Activated T-cell treated with anti-CD3 and anti-CD28 coated beads, Interleukin-2, amount 50 U/mL, for 1 hour (primary cell): ENCODE results near the gene LRRC3B.
"Not testable (repeated sequence)": the region's sequence is repeated elsewhere in the genome, so short reads cannot be mapped to it uniquely, and the experiment has no call there.

ENCODE experiments used
- DNase-seq: peaks from one replicate; pipeline ENCODE4 v3.0.0-alpha.2; 2020

Gene LRRC3B, protein sequence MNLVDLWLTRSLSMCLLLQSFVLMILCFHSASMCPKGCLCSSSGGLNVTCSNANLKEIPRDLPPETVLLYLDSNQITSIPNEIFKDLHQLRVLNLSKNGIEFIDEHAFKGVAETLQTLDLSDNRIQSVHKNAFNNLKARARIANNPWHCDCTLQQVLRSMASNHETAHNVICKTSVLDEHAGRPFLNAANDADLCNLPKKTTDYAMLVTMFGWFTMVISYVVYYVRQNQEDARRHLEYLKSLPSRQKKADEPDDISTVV

DNA sequence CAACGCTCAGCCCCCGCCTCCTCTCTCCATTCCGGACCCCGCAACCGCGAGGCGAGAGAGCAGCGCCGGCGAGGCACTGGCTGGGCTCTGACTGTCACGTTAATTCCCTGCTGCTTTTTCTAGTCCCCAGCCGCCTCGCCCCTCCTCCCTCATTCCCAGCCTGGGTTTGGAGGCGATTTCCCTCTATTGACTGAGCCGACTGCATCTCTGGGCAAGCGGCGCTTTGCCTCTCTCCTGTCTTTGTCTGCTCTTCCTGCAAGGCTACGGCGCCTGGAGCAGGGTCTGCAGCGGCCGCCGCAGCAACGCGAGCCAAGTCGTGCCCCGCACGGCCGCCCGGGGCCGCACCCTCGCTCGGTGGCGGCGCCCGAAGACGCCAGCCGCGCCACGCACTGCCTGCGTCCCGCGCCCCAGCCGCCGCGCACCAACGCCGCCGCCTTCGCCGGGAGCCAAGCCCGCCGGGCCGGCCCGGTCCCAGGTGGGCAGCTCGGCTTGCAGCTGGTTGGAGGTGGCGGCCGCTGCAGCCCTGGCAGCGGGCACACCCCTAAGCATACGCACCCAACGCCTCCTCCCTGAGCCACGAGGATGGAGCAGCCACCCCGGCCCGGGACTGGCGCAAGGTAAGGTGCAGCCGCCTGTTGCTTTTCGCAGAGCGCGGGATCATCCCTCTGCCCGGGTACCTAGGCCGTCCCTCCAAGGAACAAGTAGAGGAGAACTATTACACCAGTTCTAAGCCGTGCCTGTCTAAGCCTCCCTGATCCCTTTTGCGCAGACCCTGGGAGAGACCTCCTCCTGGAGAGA lies at the start of gene LRRC3B:
LRRC3B (plus strand) TSS at position 152 of the 798 bp plus-strand sequence. CDS start 86,901 bp downstream, outside the sequence.
- no peak for DNase-seq

DNA sequence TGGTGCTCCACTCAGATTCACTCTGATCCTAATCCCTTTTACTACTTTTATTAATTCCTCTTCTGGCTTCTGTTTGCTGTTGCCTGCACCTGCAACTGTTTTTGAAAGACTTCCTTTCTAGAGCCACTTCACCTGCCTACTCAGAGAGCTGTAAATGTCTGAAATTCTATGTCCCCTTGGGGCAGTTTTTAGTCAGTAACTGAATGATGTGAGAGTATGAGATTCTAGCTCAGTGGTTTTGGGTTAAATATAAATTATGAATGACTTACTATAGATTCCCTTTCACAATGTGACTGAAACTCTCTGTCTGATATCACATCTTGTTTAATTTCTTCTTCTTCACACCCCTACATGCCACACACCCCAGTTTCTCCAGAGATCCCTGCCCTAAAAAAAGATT lies 47.8 kb upstream of the LRRC3B start:
- no peak for DNase-seq

DNA sequence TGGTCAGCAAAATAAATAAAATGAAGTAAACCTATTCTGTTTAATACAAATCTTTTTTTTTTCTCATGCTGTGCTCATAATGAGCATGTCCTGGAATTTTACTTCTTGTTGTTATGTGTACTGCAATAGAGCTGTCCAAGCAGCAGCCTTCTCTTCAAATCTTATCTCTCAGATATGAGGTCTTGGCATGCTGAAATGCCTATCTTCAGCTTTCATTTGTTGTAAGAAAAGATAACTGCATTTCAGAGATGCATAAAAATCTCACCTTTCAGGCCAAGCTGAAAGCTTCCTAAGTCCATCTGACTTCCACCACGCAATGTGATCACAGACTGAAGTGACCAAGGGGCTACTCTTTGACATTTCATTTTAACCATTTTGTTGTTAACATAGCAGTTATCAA lies 43.5 kb upstream of the LRRC3B start:
- no peak for DNase-seq

DNA sequence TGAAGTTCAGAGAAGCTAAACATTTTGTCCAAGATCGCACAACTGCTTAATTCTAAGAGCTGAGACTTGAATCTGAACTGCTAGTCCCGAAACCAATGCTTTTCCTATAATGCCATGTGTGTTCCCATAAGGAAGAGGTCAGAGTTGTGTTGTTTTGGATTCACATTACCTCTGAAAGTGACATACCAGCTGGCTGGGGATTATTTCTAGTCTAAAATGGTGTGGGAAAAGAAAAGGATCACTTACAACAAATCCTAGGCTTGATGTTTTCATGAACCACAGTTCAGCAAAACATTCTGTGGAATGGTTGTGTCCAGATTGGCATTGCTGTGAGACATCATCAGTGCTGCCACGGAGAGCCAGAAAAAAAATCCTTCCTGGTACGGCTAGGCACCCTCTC lies 35.0 kb upstream of the LRRC3B start:
- DNase-seq, result no peak

DNA sequence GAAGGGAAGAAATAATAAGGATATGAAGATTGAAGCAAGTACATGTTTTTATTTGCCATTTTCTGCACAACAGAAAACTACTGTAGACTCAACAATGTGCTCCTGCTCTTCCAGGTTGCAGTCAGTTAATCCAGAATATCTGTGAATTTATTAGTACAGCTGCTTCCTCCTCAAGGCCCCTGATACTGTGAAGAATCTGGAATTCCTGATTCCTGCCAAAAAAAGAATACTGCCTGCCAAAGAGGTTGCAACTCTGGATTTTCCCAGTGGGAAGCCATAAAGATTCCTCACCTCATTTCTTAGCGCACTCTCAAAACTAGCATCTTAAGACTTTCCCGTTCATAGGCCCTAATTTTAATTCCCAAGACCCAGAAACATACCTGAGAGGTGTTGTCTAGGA lies 33.6 kb upstream of the LRRC3B start:
- DNase-seq, result no peak

DNA sequence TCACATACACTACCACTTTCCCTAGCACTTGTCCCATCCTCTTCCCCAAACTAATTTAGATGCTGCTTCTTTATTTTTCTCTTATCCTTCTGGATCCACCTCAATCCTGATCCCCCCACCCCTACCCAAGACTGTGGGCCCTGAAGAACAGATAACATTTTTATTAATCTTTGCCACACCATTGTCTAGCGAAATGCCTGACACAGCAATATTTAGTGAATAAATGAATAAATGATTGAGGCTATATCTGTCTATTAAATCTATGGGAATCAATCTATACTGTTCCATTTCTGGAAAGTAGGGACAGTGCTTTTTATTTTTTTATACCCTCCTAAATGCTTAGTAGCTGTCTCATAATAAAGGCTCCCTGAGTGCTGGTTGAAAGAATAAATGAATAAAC lies 32.9 kb upstream of the LRRC3B start:
- DNase-seq, result no peak

DNA sequence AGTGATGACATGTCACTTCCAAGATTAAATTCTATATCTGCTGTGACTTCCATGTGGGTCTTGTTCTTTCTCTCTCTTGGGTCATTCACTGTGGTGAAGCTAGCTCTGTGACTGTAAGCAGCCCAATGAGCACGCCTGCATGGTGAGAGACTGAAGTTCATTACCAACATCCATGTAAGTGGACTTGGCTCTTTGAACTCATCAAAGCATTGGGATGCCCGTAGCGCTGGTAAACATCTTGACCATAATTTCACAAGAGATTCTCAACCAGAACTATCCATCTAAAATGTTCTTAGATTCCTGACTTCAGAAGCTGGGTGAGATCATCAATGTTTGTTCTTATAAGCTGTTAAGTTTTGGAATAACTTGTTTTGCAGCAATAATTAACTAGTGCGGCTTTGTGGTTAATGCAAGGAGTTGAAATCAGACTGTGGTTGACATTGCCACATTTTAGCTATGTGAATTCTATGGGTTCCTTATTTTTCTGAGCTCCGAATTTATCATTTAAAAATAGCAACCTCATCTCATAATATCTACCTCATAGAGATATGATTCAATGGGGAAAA lies 31.6 kb upstream of the LRRC3B start:
- no peak for DNase-seq

DNA sequence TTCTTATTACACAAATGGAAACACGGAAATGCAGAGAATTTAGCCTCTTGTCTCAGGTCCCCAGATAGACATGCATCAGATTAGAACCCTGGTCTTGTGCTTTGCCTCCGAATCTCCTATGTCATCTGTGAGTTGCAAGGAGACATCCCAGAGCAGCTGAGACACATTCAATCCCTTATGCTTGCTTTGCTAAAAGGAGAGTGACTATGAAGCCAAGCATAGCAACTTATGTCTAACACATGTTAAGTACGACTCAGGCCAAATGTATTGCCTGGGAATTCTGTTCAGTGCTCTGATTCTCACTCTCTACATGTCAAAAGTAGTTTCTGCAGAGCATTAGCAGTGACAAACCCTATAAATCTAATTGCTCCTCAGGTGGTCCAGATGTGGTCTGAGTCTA lies 30.6 kb upstream of the LRRC3B start:
- DNase-seq, result no peak

DNA sequence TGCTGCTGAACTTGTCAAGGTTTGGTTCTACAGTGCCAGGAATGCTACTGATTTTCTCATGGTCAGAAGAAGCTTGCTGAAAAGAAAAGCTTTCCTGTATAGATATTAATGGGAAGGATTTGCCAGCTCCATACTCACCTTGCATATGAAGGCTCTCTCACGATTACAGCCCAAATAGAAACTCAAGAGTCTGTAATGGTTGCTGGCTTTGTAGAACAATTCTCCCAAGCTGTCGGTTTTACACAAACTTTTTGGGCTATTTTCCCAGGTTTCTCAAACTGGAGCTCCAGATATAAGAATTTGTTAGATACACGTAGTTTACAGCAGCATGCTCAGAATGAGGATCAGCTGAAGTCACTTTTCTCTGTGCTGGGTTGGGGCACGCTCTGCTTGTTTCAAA lies 30.1 kb upstream of the LRRC3B start:
- no peak for DNase-seq

DNA sequence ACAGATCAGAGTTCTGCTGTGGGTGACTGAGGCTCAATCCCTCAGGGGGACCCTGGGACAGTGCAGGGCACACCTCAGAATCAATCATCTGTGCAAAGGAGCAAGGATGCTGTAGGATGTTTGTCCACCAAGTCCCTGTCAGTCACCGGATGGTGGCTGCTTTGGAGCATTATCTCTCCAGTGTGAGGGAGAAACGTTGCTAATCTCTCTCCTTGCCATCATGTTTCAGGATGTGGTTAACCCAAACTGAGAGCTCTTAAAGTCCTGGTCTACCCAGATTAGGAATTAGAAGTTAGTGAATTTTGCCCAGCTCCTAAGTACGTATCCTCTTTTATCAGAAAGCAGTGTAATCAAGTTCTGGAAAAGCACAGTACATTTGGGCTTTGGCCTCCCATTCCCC lies 26.2 kb upstream of the LRRC3B start:
- DNase-seq, result no peak

DNA sequence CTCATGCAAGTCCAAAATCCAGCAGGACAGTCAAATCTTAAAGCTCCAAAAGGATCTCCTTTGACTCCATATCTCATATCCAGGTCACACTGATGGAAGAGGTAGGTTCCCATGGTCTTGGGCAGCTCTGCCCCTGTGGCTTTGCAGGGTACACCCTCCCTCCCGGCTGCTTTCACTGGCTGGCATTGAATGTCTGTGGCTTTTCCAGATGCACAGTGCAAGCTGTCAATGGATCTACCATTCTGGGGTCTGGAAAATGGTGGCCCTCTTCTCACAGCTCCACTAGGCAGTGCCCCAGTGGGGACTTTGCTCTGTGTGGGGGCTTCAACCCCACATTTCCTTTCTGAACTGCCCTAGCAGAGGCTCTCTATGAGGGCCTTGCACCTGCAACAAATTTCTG lies 19.3 kb upstream of the LRRC3B start:
- DNase-seq, result not testable (repeated sequence)

DNA sequence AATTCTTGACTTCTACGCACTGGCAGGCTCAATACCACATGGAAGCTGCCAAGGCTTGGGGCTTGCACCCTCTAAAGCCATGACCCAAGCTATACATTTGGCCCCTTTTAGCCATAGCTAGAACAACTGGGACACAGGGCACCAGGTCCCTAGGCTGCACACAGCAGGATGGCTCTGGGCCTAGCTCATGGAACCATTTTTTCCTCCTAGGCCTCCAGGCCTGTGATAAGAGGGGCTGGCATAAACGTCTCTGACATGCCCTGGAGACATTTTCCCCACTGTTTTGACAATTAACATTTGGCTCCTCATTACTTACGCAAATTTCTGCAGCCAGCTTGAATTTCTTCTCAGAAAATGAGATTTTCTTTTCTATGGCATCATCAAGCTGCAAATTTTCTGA lies 18.8 kb upstream of the LRRC3B start:
- DNase-seq, result not testable (repeated sequence)

DNA sequence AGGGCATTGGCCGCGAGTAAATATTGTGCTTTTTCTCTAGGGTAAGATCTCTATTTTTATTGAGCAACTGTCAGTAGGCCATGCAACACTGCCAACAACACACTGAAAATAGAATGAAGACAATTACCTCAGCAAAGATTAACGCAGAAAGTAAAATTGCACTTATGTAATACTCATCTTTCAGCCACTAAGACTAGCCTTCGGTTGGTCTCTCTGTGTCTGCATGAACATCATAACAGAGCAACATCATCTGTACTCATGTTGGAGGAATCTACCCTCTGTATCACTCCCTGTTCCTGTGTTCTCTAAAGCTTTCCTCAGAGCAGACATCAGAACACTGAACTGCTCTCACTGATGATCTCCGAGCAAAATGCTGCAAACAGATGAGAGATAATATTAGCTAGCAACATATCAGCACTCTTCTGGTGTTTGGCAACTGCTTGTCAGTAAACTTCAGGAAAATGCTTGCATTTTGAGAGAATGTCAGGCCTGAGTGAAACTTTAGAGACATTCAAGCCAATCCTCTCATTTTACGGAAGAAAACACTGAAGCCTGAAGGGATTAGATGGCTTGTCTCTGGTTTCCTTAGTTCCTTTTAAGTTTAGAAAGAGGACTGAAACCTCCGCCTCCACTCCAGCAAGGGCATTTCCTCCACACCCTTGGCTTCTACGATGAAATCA lies 8.4 kb upstream of the LRRC3B start:
- DNase-seq, result no peak

DNA sequence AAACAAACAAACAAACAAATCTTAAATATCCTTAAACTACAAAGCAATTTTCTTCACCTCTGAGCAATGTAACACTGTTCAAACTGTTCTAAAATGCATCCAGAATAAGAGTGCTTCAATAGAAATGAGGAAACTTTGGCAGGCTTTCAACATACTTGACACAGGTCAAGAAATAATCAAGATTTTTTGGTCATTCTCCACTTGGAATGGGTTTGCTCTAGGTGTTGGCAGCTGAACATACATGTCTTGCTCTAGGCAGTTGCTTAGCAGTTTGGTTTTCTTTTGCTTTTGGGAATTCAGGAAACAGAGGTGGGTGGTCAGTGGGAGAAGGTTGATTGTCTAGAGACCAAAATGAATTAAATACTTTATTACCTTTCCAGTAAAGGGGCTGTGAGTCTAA lies 1.4 kb upstream of the LRRC3B start:
- no peak for DNase-seq

DNA sequence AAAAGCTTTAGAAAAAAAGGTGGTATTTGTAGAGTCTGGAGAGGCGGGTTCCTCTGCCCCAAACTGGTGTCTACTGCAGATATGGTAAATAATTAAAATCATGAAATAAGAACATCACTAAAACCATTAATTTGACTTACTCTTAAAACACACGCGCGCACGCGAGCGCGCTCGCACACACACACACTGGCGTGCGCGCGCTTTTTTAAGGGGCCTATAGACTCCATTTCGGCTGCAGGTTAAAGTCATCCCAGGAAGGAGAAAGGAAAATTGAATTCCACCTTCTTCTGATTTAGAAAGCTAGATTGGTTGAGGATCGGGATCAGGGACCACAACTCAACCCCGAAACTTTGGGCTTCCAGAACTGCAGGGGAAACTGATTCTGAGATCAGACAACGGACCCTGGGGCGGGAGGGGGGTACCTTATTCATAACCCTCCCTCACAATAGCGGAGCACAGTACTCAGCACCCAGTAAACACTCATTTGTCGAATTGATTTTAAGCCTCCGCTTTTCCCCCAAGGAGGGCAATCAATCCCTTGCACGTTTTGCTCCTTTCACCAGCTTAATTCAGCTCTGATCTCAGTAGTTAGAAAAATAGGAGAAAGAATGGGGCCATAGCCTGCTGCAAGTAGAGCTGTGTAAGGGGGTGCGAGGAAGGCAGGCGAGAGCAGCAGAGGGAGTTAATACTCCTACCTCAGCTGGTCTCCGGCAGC lies 509 bp upstream of the LRRC3B start:
- no peak for DNase-seq

DNA sequence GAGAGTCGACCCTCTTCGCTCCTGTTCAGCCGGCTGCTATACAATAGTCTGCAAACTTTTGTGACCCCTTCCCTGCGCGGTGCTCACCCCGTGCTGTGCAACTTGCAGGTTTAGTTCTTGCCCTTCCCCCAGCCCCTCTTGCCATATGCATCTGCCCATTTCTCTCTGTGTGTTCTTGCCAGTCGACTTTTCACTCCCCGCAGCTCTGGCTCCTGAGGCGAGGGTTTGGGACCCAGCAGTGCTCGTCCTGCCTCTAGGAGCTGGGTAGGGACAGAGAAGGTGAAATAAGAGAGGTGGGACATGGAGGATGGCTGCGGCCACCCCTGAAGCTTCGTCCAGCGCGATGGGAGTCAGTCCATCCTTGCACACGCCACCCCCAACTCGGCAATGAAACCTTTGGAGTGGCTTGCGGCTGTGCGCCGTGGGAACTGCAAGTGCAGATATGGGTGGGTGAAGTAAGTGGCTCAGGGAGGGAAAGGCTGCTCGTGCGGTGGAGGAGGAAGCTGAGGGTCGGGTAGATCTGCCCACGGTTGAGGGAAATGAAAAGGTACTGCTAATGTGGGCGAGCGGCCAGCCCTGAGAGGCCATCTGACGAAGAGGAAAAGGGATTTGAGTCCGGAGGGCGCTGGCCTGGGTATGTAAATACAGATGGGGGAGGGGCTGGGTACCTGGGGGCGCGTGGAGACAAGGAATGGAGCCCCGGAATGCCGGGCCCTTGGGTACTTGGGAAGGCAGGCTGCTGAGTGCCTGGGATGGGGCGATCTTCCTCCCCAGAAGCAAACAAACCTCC lies 1.0 kb downstream of the LRRC3B start:
- DNase-seq, result no peak

DNA sequence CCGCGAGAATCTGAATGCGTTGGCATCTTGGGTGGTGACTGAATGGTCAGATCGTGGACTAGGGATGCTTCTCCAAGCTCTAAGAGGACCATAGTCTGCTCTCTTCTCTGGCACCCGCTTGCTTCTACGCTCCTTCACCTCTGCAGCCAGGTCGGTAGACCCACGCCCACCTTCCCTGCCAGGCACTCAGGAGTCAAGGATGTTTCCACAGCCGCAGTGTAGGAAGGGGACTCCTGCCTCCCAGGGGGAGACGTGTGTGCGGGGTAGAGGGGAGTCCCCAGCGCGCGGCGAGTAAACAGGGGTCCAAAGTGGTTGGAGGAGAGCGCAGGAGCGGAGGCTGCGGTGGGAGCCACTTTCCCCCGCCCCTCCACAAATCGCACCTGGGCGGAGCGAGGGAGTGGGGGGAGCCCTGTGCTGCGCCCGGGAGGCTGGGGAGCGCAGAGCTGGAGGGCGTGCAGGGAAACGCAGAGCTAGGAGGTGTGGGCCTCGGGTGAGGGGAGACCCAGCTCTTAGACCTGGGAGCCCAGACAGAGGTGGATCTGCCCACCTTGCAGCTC lies 1.7 kb downstream of the LRRC3B start:
- DNase-seq, result no peak

DNA sequence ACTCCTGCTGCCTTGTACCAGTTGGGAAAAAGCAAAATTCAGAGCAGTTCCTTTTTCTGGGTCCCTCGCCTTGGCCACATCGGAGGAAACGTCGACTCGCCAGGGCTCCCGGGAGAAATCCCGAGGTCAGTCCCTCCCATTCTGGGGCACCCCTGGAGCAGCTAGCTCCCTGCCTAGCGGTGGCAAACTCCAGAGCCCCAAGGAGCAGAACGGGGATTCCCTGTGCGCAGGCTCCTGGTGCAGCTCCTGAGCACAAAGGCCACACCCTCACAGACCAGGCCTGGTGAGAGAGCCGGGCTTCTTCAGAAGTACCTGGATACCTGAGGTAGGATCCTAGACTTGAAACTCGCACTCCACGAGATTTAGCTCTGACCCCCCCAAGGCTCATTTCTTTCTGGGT lies 2.6 kb downstream of the LRRC3B start:
- no peak for DNase-seq

DNA sequence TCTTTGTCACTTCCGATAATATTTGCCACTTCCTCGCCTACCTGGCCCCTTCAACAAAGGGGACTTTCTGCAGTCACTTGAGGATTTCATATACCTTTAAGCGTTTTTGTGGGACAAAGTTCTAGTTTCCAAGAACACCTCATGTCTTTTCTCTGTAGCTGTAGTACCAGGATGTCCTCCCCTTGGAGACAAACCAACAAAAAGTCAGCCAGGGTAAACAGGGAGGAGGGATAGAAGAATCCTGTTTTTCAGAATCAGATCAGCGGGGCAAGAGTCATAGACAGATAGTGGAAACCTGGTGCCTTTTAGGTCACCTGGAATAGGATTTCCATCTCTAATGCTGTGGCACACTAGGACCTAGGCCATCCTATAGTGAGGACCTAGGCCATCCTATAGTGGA lies 4.5 kb downstream of the LRRC3B start:
- no peak for DNase-seq

DNA sequence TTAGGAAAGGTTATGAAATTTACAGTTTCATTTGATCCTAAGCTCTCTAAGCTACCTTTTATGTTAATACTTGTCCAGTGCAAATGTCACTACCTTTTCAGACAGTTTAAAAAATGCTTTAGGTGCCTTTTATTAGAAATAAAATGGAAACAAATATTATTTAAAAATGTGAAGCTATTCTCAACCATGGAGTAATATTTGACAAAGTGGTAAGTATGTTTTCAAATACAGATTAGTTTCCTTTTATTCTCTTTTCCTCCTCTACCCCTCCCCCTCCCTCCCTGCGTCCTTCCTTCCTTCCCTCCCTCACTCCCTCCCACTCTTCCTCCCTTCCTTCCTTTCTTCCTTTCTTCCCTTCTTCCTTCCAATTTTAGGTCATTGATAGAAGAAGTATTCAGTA lies 6.3 kb downstream of the LRRC3B start:
- DNase-seq, result no peak

DNA sequence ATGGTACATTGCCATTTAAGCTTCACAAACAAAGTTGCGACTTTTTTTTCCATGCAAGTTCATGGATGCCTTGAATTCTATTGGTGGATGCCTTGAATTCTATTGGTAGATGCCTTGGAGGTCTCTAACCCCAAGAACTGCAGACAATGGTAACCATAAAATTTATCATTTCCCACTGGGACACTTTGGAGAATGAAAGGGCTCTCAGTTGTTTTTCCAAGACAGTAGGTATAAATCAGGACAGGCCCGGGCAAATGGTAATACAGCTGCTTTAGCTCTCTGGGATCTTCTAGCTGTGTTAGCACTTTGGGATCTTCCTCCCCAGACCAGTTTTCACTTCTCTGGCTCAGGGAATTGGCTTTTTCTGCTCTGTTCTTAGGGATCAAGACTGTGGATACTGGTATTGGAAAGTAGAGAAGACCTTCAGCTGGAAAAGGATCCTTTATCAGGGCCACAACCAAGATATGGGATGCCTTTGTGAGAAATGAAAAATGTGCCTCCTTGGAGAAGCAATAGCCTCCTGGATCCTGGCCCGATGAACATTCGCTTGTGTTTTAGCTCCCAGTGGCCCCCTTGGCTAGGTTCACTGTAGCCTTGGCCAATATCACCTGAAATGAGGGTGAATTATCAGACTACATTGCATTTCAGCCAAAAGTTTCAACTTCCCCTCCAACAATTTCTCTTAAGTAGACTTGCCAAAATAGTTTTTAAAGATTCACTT lies 8.3 kb downstream of the LRRC3B start:
- DNase-seq, result no peak
